ENCODE results near the gene IL17A. TPM values are rescaled to one million over a fixed set of nuclear protein-coding genes. Genes with fewer than 3 reads are reported as not detected.

Gene IL17A
- total and polyA plus RNA-seq, 2 donors (not counting 3 experiments of a cell fraction or from before 2014, with no cell fraction given): not detected

DNA sequence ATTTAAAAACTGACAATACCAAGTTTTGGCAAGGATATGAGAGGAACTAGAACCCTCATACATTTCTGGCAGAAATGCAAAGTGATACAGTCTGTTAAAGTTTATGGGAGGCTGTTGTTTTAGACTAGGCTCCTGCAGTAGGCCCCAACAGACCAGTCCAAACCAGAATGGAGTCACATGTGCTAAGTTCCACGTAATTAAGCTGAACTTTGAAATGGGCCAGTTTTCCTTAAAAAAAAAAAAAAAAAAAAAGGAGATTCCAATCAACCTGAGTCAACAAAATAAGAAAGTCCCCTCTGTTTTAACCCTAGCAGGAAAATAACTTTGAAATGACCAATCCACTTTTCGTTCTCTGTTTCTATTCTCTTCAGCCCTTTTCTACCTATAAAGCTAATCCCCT is 31.6 kb downstream of the IL17A start:
- no peak overlapping the region for H2AFZ ChIP-seq (ENCODE audit: low read depth, low read length)
- no peaks in the 10 kb centered on the region for H3K9me1 ChIP-seq (replicated peaks; ENCODE audit: control insufficient read depth, extremely low read depth, insufficient read depth, low read length)
- no peak for FAIRE-seq
- no peaks in the 10 kb centered on the region for H4K20me1 ChIP-seq (replicated peaks; ENCODE audit: control insufficient read depth, extremely low read depth, insufficient read depth, low read length)
- no peak overlapping the region for H3K9ac ChIP-seq (replicated peaks; ENCODE audit: extremely low read depth, insufficient read depth, low read length)
- peaks cover under 1 to 2% of the 10 kb centered on the region in 2 experiments for H3K27me3 ChIP-seq (ENCODE audit: control insufficient read depth in 2 of 2, insufficient read depth in 2 of 2, low read length in 2 of 2)
- H3K4me3 ChIP-seq (replicated peaks in 1 of 3; ENCODE audit: insufficient read depth in 1 of 3, low read depth in 1 of 3, low read length in 3 of 3): no peak overlapping the region
- H3K4me1 ChIP-seq (ENCODE audit: control insufficient read depth, extremely low read depth, insufficient read depth, low read length): no peaks in the 10 kb centered on the region
- ChIA-PET POLR2A (no interaction called here), CTCF (interaction anchor here (1.1 kb wide), 1 partner anchor 16 kb away, joined by 4 read pairs; no protein-coding TSS in a partner anchor)
- no peak for DNase-seq (ENCODE audit: low read depth, low spot score)
- no peaks in the 10 kb centered on the region for H3K79me2 ChIP-seq (ENCODE audit: control insufficient read depth, insufficient read depth, low read length)
- intact Hi-C loops (cut with micrococcal nuclease) (no loop called here), dilution Hi-C loops (cut with MboI; ENCODE audit: extremely low pct_ligation_motif_present, low sequenced_read_pairs) (no loop called here)
- no peak overlapping the region for H3K27ac ChIP-seq (ENCODE audit: insufficient read depth, low read depth, low read length)
- no peaks in the 10 kb centered on the region for H3K36me3 ChIP-seq (ENCODE audit: control insufficient read depth in 2 of 2, extremely low read depth in 1 of 2, insufficient read depth in 2 of 2, low read length in 2 of 2)
- no TSS peak for BruUV-seq (replicated peaks)
- H3K9me3 ChIP-seq (replicated peaks; ENCODE audit: control insufficient read depth, insufficient read depth, low read length): no peaks in the 10 kb centered on the region
- TF ChIP-seq EZH2 (IDR thresholded peaks at IDR 0.05; ENCODE audit: borderline replicate concordance, low read depth, low read length, severe bottlenecking): no peak
- TF ChIP-seq FOS (IDR thresholded peaks at IDR 0.05; ENCODE audit: borderline replicate concordance, insufficient read depth, low read length): no peak
- TF ChIP-seq POLR2A (IDR thresholded peaks at IDR 0.05; ENCODE audit: low read depth, low read length): no peak
- no peak for TF ChIP-seq GATA2 (IDR thresholded peaks at IDR 0.05; ENCODE audit: insufficient read depth, insufficient read length, low read depth, low read length)
- no peak for TF ChIP-seq MYC (IDR thresholded peaks at IDR 0.05; ENCODE audit: low read depth, low read length)
- TF ChIP-seq, protein P1, sequence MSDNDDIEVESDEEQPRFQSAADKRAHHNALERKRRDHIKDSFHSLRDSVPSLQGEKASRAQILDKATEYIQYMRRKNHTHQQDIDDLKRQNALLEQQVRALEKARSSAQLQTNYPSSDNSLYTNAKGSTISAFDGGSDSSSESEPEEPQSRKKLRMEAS (IDR thresholded peaks at IDR 0.05; ENCODE audit: insufficient read depth, insufficient read length): no peak
- no peak for TF ChIP-seq JUN (IDR thresholded peaks at IDR 0.05; ENCODE audit: borderline replicate concordance, insufficient read depth, insufficient read length, low read depth)
- TF ChIP-seq POLR2AphosphoS5 (IDR thresholded peaks at IDR 0.05; ENCODE audit: insufficient read depth, low read depth, low read length): no peak
- TF ChIP-seq, protein P2, sequence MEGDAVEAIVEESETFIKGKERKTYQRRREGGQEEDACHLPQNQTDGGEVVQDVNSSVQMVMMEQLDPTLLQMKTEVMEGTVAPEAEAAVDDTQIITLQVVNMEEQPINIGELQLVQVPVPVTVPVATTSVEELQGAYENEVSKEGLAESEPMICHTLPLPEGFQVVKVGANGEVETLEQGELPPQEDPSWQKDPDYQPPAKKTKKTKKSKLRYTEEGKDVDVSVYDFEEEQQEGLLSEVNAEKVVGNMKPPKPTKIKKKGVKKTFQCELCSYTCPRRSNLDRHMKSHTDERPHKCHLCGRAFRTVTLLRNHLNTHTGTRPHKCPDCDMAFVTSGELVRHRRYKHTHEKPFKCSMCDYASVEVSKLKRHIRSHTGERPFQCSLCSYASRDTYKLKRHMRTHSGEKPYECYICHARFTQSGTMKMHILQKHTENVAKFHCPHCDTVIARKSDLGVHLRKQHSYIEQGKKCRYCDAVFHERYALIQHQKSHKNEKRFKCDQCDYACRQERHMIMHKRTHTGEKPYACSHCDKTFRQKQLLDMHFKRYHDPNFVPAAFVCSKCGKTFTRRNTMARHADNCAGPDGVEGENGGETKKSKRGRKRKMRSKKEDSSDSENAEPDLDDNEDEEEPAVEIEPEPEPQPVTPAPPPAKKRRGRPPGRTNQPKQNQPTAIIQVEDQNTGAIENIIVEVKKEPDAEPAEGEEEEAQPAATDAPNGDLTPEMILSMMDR (IDR thresholded peaks at IDR 0.05; ENCODE audit: extremely low read depth in 1 of 2, insufficient read depth in 1 of 2, low read depth in 1 of 2, low read length in 2 of 2): no peak
- H3K4me2 ChIP-seq (ENCODE audit: insufficient read depth, low read length): no peak overlapping the region

Measured in endothelial cell of umbilical vein (primary cell).